Mucosa of rectum (tissue), 2 donors: ENCODE results near the gene GPR179.
"Not testable (repeated sequence)": the region's sequence is repeated elsewhere in the genome, so short reads cannot be mapped to it uniquely, and the experiment has no call there.

Experiments
- H3K27ac ChIP-seq, 2 donors: one replicate each; pipeline ENCODE4 v1.7.0; 2013; ENCODE audit warnings: inconsistent platforms in 2 of 2, low read depth in 2 of 2, low read length in 2 of 2
- H3K27me3 ChIP-seq, 2 donors: one replicate each; pipeline ENCODE4 v1.7.0; 2013; ENCODE audit warnings: low read length in 2 of 2; ENCODE audit not compliant: control insufficient read depth in 2 of 2, insufficient read depth in 2 of 2
- H3K36me3 ChIP-seq, 2 donors: one replicate each; pipeline ENCODE4 v1.7.0; 2013; ENCODE audit warnings: low read length in 2 of 2; ENCODE audit not compliant: control insufficient read depth in 2 of 2, insufficient read depth in 2 of 2
- H3K4me1 ChIP-seq, 2 donors: one replicate each; pipeline ENCODE4 v1.7.0; 2013; ENCODE audit warnings: low read length in 2 of 2, mild to moderate bottlenecking in 1 of 2; ENCODE audit not compliant: control insufficient read depth in 2 of 2, insufficient read depth in 2 of 2
- H3K4me3 ChIP-seq, 2 donors: one replicate each; pipeline ENCODE4 v1.7.0; 2013; ENCODE audit warnings: low read length in 2 of 2
- H3K9ac ChIP-seq, 2 donors: one replicate each; pipeline ENCODE4 v1.7.0; 2013; ENCODE audit warnings: low read length in 2 of 2, low read depth in 1 of 2, mild to moderate bottlenecking in 1 of 2
- H3K9me3 ChIP-seq, 2 donors: one replicate each; pipeline ENCODE4 v1.7.0; 2013; ENCODE audit warnings: low read length in 2 of 2; ENCODE audit not compliant: control insufficient read depth in 2 of 2
- donor health status: healthy.
- donor health status: Normal muscosa, but diverticular disease.

GPR179 gene

DNA sequence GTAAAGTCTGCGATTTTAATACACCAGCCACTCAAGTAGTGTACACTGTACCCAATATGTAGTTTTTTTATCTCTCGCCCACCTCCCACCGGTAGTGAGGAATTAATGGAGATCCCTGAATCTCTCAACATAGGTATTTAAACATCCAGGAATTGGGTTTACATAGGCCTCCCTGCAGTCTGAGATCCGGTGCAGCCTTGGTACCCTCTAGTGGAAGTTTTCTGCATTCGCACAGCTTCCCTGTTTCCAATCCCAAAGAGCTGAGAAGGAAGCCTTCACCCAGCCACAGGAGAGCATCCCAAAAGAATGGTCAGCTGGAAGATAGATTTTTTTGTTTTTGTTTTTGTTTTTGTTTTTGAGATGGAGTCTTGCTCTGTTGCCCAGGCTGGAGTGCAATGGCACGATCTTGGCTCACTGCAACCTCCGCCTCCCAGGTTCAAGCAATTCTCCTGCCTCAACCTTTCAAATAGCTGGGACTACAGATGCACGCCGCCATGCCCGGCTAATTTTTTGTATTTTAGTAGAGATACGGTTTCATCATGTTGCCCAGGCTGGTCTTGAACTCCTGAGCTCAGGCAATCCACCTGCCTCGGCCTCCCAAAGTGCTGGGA is 55.4 kb downstream of the GPR179 start:
- not testable (repeated sequence) for H3K27me3 ChIP-seq

DNA sequence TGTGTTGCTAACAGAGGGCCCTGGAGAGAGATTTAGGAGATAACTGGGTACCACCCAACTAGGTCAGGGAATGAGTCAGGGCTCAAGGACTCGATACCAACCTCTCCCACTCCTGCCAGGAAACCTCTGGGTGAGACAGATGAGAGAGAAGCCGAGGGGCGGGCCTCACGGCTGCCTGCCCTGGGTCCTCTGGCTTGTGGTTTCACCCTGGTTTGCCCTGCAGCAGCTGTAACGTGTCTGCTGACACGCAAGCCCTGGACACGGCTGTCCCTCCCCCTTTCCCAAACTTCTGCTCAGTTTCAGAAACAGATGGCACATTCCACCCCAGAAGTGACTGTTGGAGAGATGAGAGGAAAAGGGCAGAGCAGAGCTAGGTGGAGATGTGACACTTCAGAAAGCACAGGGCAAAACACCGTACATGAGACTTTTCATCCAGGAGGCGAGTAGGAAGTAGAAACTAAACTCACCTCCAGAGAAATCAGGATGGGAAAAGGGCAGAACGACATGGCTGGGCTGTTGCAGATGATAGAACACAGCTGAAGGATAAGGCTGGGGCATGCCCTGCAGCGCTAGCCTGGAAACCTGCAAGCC is 57.2 kb downstream of the GPR179 start:
- not testable (repeated sequence) for H3K4me3 ChIP-seq, H3K9me3 ChIP-seq, H3K27me3 ChIP-seq, H3K9ac ChIP-seq, H3K36me3 ChIP-seq, H3K27ac ChIP-seq, H3K4me1 ChIP-seq

More for the DNA sequence above, 55.4 kb downstream of the GPR179 start:
- not testable (repeated sequence) for H3K4me1 ChIP-seq, H3K27ac ChIP-seq, H3K4me3 ChIP-seq, H3K9me3 ChIP-seq, H3K36me3 ChIP-seq, H3K9ac ChIP-seq

DNA sequence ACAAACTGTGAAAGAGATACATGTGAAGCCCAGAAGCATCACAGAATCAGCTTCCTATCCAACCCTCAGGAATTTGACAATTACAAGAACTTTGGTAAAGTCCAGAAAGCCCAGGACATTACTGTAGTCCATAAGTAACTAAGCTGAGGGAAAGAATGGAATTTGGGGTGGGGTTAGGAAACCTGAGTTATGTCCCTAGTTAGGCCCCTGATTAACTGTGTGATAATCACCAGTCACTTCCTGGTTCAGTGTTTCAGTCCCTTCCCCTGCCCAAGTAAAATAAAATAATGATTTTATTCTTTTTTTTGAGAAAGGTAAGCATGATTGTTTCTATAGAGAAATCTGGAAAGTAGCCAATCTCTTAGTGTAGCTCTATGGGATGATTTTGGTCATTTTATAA is 57.8 kb downstream of the GPR179 start:
- H3K27me3 ChIP-seq, H3K27ac ChIP-seq, H3K9ac ChIP-seq, H3K4me1 ChIP-seq, H3K4me3 ChIP-seq, H3K9me3 ChIP-seq, H3K36me3 ChIP-seq: not testable (repeated sequence)
